ENCODE measurements around the gene SCARB1. TPM values are rescaled to one million over a fixed set of nuclear protein-coding genes. Genes with fewer than 3 reads are reported as not detected.

SCARB1 gene
- total and polyA plus RNA-seq, 2 of the 13 experiments (the other 11 are each of a cell fraction or from before 2014, with no cell fraction given), result 63.4 to 160 TPM

DNA sequence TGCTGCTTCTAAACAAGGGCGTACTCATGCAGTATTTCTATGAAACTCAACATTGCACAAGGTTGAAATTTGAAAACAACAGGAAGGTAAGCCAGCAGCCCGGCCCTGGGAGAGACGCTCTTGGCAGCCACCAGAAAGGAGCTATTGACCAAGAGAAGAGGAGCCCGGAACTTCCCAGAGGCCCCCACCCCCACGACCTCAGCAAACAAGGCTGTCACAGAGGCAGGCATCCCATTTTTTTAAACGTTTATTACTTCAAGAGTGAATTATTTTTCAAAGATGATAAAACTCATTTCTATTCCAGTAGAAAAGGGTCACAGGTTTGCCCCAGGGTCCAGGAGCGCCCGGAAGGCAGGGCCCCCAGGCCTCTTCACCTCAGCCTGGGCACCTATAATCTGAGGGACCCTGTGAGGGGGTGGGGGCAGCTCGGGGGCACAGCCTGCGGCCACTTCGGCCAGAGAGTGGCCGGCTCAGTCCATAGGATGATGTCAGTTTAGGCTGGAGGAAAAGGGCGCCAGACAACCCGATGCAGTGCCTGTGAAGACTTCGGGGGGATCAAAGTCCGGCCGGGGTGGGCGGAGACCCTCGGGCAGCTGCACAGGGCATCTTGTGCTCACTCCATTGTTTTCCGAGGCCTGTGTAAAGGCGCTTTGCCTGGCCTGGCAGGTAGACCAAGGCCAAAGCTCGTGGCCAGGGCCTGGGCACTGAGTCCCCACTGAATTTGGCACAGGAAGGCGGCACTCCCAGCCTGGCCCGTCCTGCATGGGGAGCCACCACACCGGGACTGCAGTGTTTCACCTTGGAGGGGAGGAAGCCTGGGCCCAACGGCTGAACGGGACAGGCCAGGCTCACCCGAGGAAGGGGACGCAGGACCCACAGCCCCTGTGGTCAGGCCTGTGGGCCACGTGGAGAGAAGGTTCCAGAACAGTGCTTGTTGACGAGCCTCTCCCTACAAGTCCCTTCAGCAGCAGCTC, 86.0 kb downstream of the SCARB1 start (continued):
- TF ChIP-seq, protein P1, sequence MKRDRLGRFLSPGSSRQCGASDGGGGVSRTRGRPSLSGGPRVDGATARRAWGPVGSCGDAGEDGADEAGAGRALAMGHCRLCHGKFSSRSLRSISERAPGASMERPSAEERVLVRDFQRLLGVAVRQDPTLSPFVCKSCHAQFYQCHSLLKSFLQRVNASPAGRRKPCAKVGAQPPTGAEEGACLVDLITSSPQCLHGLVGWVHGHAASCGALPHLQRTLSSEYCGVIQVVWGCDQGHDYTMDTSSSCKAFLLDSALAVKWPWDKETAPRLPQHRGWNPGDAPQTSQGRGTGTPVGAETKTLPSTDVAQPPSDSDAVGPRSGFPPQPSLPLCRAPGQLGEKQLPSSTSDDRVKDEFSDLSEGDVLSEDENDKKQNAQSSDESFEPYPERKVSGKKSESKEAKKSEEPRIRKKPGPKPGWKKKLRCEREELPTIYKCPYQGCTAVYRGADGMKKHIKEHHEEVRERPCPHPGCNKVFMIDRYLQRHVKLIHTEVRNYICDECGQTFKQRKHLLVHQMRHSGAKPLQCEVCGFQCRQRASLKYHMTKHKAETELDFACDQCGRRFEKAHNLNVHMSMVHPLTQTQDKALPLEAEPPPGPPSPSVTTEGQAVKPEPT (CRISPR knock-in tag; IDR thresholded peaks at IDR 0.05; ENCODE audit: low read depth), result 0 out of 2 replicates have a peak, but pooled peaks have one; percentile 34
- TF ChIP-seq KLF11 (CRISPR knock-in tag; IDR thresholded peaks at IDR 0.05) (no peak), ZFX (CRISPR knock-in tag; IDR thresholded peaks at IDR 0.05; ENCODE audit: low read depth) (peak; percentile 90), SRSF1 (optimal IDR thresholded peaks at IDR 0.05; ENCODE audit: low read depth, low read length) (peak; percentile 85), PRMT3 (CRISPR knock-in tag; IDR thresholded peaks at IDR 0.05; ENCODE audit: borderline replicate concordance, low read depth) (0 out of 2 replicates have a peak, but pooled peaks have one; percentile 38), STAG1 (CRISPR knock-in tag; IDR thresholded peaks at IDR 0.05) (peak; percentile 17; the same call in 1 of the 2 replicates), AKAP8 (CRISPR knock-in tag; IDR thresholded peaks at IDR 0.05) (0 out of 2 replicates have a peak, but pooled peaks have one; percentile 44), NFE2L2 (IDR thresholded peaks at IDR 0.05; ENCODE audit: low read length) (no peak), HNRNPLL (IDR thresholded peaks at IDR 0.05; ENCODE audit: low read depth, low read length, poor library complexity, severe bottlenecking) (no peak), RXRB (CRISPR knock-in tag; IDR thresholded peaks at IDR 0.05; ENCODE audit: borderline replicate concordance) (peak; percentile 61), MTA1 (CRISPR knock-in tag; IDR thresholded peaks at IDR 0.05; ENCODE audit: borderline replicate concordance) (peak; percentile 95; the same call in 1 of the 2 replicates), ZNF329 (CRISPR knock-in tag; IDR thresholded peaks at IDR 0.05; ENCODE audit: low read depth) (no peak), GATA4 (IDR thresholded peaks at IDR 0.05; ENCODE audit: borderline replicate concordance, low read depth) (0 out of 2 replicates have a peak, but pooled peaks have one; percentile 24), ZNF713 (CRISPR knock-in tag; IDR thresholded peaks at IDR 0.05) (no peak), POGZ (CRISPR knock-in tag; IDR thresholded peaks at IDR 0.05) (no peak)
- TF ChIP-seq, protein P2, sequence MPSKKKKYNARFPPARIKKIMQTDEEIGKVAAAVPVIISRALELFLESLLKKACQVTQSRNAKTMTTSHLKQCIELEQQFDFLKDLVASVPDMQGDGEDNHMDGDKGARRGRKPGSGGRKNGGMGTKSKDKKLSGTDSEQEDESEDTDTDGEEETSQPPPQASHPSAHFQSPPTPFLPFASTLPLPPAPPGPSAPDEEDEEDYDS (CRISPR knock-in tag; IDR thresholded peaks at IDR 0.05), result peak; percentile 31; the same call in 1 of the 2 replicates
- TF ChIP-seq, protein P3, sequence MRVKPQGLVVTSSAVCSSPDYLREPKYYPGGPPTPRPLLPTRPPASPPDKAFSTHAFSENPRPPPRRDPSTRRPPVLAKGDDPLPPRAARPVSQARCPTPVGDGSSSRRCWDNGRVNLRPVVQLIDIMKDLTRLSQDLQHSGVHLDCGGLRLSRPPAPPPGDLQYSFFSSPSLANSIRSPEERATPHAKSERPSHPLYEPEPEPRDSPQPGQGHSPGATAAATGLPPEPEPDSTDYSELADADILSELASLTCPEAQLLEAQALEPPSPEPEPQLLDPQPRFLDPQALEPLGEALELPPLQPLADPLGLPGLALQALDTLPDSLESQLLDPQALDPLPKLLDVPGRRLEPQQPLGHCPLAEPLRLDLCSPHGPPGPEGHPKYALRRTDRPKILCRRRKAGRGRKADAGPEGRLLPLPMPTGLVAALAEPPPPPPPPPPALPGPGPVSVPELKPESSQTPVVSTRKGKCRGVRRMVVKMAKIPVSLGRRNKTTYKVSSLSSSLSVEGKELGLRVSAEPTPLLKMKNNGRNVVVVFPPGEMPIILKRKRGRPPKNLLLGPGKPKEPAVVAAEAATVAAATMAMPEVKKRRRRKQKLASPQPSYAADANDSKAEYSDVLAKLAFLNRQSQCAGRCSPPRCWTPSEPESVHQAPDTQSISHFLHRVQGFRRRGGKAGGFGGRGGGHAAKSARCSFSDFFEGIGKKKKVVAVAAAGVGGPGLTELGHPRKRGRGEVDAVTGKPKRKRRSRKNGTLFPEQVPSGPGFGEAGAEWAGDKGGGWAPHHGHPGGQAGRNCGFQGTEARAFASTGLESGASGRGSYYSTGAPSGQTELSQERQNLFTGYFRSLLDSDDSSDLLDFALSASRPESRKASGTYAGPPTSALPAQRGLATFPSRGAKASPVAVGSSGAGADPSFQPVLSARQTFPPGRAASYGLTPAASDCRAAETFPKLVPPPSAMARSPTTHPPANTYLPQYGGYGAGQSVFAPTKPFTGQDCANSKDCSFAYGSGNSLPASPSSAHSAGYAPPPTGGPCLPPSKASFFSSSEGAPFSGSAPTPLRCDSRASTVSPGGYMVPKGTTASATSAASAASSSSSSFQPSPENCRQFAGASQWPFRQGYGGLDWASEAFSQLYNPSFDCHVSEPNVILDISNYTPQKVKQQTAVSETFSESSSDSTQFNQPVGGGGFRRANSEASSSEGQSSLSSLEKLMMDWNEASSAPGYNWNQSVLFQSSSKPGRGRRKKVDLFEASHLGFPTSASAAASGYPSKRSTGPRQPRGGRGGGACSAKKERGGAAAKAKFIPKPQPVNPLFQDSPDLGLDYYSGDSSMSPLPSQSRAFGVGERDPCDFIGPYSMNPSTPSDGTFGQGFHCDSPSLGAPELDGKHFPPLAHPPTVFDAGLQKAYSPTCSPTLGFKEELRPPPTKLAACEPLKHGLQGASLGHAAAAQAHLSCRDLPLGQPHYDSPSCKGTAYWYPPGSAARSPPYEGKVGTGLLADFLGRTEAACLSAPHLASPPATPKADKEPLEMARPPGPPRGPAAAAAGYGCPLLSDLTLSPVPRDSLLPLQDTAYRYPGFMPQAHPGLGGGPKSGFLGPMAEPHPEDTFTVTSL (CRISPR knock-in tag; IDR thresholded peaks at IDR 0.05; ENCODE audit: borderline replicate concordance), result 0 out of 2 replicates have a peak, but pooled peaks have one; percentile 30
- TF ChIP-seq, protein P4, sequence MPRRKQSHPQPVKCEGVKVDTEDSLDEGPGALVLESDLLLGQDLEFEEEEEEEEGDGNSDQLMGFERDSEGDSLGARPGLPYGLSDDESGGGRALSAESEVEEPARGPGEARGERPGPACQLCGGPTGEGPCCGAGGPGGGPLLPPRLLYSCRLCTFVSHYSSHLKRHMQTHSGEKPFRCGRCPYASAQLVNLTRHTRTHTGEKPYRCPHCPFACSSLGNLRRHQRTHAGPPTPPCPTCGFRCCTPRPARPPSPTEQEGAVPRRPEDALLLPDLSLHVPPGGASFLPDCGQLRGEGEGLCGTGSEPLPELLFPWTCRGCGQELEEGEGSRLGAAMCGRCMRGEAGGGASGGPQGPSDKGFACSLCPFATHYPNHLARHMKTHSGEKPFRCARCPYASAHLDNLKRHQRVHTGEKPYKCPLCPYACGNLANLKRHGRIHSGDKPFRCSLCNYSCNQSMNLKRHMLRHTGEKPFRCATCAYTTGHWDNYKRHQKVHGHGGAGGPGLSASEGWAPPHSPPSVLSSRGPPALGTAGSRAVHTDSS (CRISPR knock-in tag; conservative IDR thresholded peaks at IDR 0.05), result no peak
